ENCODE measurements around the gene PHF20.
"Not testable (repeated sequence)": the region's sequence is repeated elsewhere in the genome, so short reads cannot be mapped to it uniquely, and the experiment has no call there.

The PHF20 gene

DNA sequence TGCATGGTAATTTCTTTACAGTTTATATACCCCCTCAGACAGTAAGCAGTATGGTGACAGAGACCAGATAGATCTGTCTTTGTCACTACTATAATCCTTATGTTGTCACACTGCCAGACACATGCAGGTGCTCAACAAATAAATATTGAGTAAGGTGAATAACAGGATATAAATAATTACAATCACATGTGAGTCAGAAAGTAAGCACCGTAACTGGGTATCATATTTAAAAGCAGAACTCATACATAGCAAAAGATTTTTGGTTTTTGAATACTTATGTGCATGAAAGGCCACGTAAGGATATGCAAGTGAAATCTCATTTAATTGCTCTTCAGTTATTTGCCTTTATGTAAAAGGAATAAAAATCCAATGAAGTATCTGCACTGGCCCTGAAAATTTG is 214.0 kb downstream of the PHF20 start:
- DNase-seq: no peak

GRCh38 chr20:35988910-35989463 is 217.2 kb downstream of the PHF20 start:
- DNase-seq: no peak

DNA sequence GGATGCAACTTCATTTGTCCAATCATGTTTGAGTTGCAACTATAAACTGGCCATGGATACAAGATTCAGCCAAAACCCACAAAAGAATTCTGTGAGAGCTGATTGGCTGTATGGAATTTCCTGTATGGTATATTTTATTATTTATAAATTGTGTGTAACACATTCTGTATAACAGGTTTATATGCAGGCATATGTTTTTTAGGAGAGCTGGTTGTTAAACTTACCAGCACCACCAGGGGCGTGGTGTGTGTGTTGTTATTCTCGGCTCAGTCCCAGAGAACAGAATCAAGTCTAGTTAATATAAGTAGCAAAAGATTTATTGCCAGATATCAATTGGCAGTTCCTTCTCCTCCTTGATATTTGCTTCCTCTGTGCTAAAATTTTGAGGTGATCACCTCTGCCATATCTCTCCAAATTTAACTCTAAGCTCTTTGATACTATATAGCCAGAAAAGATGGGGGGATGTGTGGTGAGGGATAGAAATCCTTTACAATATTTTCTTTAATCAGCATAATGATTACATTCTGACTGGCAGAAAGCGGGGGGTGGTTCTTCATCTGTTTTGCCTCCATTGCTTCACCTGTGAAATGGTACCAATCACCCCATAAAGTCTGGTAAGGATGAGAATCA is 219.4 kb downstream of the PHF20 start:
- DNase-seq: peak; percentile 9

DNA sequence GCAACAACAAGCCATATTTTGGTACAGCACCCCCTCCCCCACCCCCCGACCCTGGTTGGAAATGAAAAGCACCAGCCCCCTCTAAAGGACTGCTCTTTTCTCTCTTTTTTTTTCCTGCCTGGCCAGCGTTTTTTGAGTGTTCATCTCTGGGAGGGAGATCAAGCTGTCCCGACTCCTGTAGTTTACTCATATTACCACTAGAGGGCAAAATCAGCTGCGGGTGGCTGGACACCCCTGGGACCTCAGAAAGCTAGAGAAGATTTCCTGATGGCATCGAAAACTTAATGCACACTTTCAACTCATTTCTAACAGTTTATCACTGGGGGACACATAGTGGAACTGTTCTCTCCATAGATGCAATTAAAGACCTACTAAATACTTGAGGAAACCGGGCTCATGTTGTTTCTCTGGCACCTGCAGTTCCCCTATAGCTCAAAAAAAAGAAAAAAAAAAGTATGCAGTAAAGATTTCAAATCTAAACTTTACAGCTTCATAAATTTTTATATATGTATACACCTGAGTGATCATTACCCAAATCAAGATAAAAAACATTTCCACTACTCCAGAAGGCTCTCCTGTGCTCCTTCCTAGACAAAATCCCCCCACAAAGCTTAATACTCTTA is 221.0 kb downstream of the PHF20 start:
- peak; percentile 50 for DNase-seq

- DNase-seq: peak; percentile 90
Observed at GRCh38 chr20:35994994-35995453, 223.2 kb downstream of the PHF20 start.

GRCh38 chr20:35996492-35996891 is 224.7 kb downstream of the PHF20 start:
- not testable (repeated sequence) for DNase-seq
